SK-N-SH (cell line): ENCODE measurements around the gene PRSS8. TPM values are rescaled to one million over a fixed set of nuclear protein-coding genes. Genes with fewer than 3 reads are reported as not detected.

ENCODE experiments used
- CTCF ChIA-PET: fragments of 300-600, 350-600 bp; formaldehyde crosslinking; extraction: SDS; loops from one replicate; lab custom pipeline; 2021; lab: Yijun Ruan, JAX
- POLR2A ChIA-PET: fragments of 350-600 bp; sonication (Branson Sonifier 250); formaldehyde crosslinking; extraction: SDS; loops from one replicate; lab custom pipeline; 2020; ENCODE audit warnings: antibody characterized with exemption, inconsistent platforms; lab: Yijun Ruan, JAX
- DNase-seq: peaks from one replicate; pipeline ENCODE4 v3.0.0; 2012
- H2AFZ ChIP-seq: fragments of 200-600 bp; sonication (generic); 2 replicates; pipeline ENCODE4 v1.8.1; 2016; ENCODE audit warnings: antibody characterized with exemption, mild to moderate bottlenecking, low read depth
- H3F3A ChIP-seq: fragments of 200-600 bp; sonication (generic); replicated peaks from 2 replicates; pipeline ENCODE3; 2016; ENCODE audit warnings: antibody characterized with exemption, mild to moderate bottlenecking; ENCODE audit not compliant: insufficient read depth
- H3K27ac ChIP-seq, 2 experiments: fragments of 200-500 bp in 1 of 2; fragments of 200-600 bp in 1 of 2; sonication (Bioruptor generic) in 1 of 2; sonication (generic), shearing (Covaris generic) in 1 of 2; 2 replicates each; pipeline versions ENCODE4 v1.5.1 to v1.6.1; 2014 to 2016; ENCODE audit warnings: low read depth in 2 of 2, inconsistent platforms in 1 of 2, low read length in 1 of 2, mild to moderate bottlenecking in 1 of 2, mixed read lengths in 1 of 2
- H3K27me3 ChIP-seq: fragments of 200-600 bp; sonication (generic), shearing (Covaris generic); 2 replicates; pipeline ENCODE4 v1.6.1; 2016; ENCODE audit warnings: mixed run types; ENCODE audit not compliant: insufficient read depth
- H3K36me3 ChIP-seq, 2 experiments: fragments of 200-500 bp in 1 of 2; fragments of 200-600 bp in 1 of 2; sonication (Bioruptor generic) in 1 of 2; sonication (generic) in 1 of 2; replicated peaks in 1 of 2; 2 replicates each; pipeline versions ENCODE3 to v1.5.1; 2014 to 2016; ENCODE audit warnings: low read length in 1 of 2, mild to moderate bottlenecking in 1 of 2; ENCODE audit not compliant: insufficient read depth in 2 of 2, control insufficient read depth in 1 of 2
- H3K4me1 ChIP-seq, 2 experiments: fragments of 200-500 bp in 1 of 2; fragments of 200-600 bp in 1 of 2; sonication (Bioruptor generic) in 1 of 2; sonication (generic), shearing (Covaris generic) in 1 of 2; 2 replicates each; pipeline versions ENCODE4 v1.5.1 to v1.6.1; 2014 to 2016; ENCODE audit warnings: low read depth in 1 of 2, low read length in 1 of 2, mixed run types in 1 of 2; ENCODE audit not compliant: insufficient read depth in 2 of 2, control insufficient read depth in 1 of 2
- H3K4me2 ChIP-seq: fragments of 200-600 bp; sonication (generic), shearing (Covaris generic); 2 replicates; pipeline ENCODE4 v1.6.1; 2017; ENCODE audit warnings: mixed run types
- H3K4me3 ChIP-seq, 2 experiments: fragments of 200-500 bp in 1 of 2; fragments of 200-600 bp in 1 of 2; sonication (Bioruptor generic) in 1 of 2; sonication (generic), shearing (Covaris generic) in 1 of 2; 2 replicates each; pipeline versions ENCODE4 v1.5.1 to v1.8.1; 2014 to 2016; ENCODE audit warnings: low read depth in 2 of 2, inconsistent platforms in 1 of 2, low read length in 1 of 2, mild to moderate bottlenecking in 1 of 2, mixed read lengths in 1 of 2, moderate library complexity in 1 of 2
- H3K79me2 ChIP-seq: fragments of 200-600 bp; sonication (generic); 2 replicates; pipeline ENCODE4 v1.8.1; 2017; ENCODE audit warnings: mild to moderate bottlenecking; ENCODE audit not compliant: insufficient read depth
- H3K9ac ChIP-seq: fragments of 200-600 bp; sonication (generic); 2 replicates; pipeline ENCODE4 v1.6.1; 2017; ENCODE audit warnings: mixed run types
- H3K9me2 ChIP-seq: fragments of 200-600 bp; sonication (generic); 2 replicates; pipeline ENCODE4 v1.6.1; 2017; ENCODE audit warnings: mixed run types
- H3K9me3 ChIP-seq: fragments of 200-600 bp; sonication (generic); 2 replicates; pipeline ENCODE4 v1.6.1; 2017; ENCODE audit warnings: mixed run types, mild to moderate bottlenecking, moderate library complexity
- H4K20me1 ChIP-seq: fragments of 200-600 bp; sonication (generic); 2 replicates; pipeline ENCODE4 v1.6.1; 2017; ENCODE audit warnings: mild to moderate bottlenecking, mixed run types; ENCODE audit not compliant: insufficient read depth
- CHD2 ChIP-seq: fragments of 150-350 bp; IDR thresholded peaks from 2 replicates; pipeline ENCODE4 v1.6.1; 2018; ENCODE audit warnings: low read length; ENCODE audit not compliant: partially characterized antibody
- CTCF ChIP-seq: fragments of 200-600 bp; sonication (generic); IDR thresholded peaks from 2 replicates; pipeline ENCODE4 v1.6.1; 2017; ENCODE audit warnings: antibody characterized with exemption, mild to moderate bottlenecking, moderate library complexity
- ELF1 ChIP-seq: IDR thresholded peaks from 2 replicates; pipeline ENCODE4 v1.4.0; 2012
- EP300 ChIP-seq, 2 experiments: IDR thresholded peaks; 2 replicates each; pipeline versions ENCODE4 v1.4.0 to v1.6.1; 2012; ENCODE audit warnings: borderline replicate concordance in 1 of 2, low read depth in 1 of 2, low read length in 1 of 2
- EZH2phosphoT487 ChIP-seq: fragments of 200-600 bp; sonication (generic); IDR thresholded peaks from 2 replicates; pipeline ENCODE4 v1.6.1; 2017; ENCODE audit warnings: low read depth, mixed run types, mild to moderate bottlenecking, antibody characterized with exemption, moderate library complexity, borderline replicate concordance
- FOSL2 ChIP-seq: IDR thresholded peaks from 2 replicates; pipeline ENCODE4 v1.4.0; 2012; ENCODE audit warnings: low read depth, mild to moderate bottlenecking, moderate library complexity, borderline replicate concordance
- FOXM1 ChIP-seq: IDR thresholded peaks from 2 replicates; pipeline ENCODE4 v1.4.0; 2012; ENCODE audit warnings: low read depth, mild to moderate bottlenecking
- GABPA ChIP-seq: IDR thresholded peaks from 2 replicates; pipeline ENCODE4 v1.4.0; 2012; ENCODE audit warnings: low read depth, mild to moderate bottlenecking
- MEF2A ChIP-seq: IDR thresholded peaks from 2 replicates; pipeline ENCODE4 v1.4.0; 2012; ENCODE audit warnings: low read depth, borderline replicate concordance
- MXI1 ChIP-seq: IDR thresholded peaks from 2 replicates; pipeline ENCODE4 v1.6.1; 2012; ENCODE audit warnings: mild to moderate bottlenecking, low read depth, low read length, improper control_type of control experiment
- PBX3 ChIP-seq: IDR thresholded peaks from 2 replicates; pipeline ENCODE4; 2012
- POLR2AphosphoS5 ChIP-seq: IDR thresholded peaks from 2 replicates; pipeline ENCODE4 v1.6.1; 2012; ENCODE audit warnings: low read depth, low read length
- RAD21 ChIP-seq: IDR thresholded peaks from 2 replicates; pipeline ENCODE4 v1.6.1; 2012; ENCODE audit warnings: mild to moderate bottlenecking, low read length
- TAF1 ChIP-seq: IDR thresholded peaks from 2 replicates; pipeline ENCODE4 v1.6.1; 2012; ENCODE audit warnings: low read depth, mild to moderate bottlenecking, low read length, moderate library complexity, borderline replicate concordance
- TCF12 ChIP-seq: IDR thresholded peaks from 2 replicates; pipeline ENCODE4 v1.4.0; 2012
- USF2 ChIP-seq: fragments of 150-350 bp; IDR thresholded peaks from 2 replicates; pipeline ENCODE4 v1.6.1; 2017; ENCODE audit warnings: antibody characterized with exemption, low read length, low read depth, borderline replicate concordance
- YY1 ChIP-seq: IDR thresholded peaks from 2 replicates; pipeline ENCODE4 v1.4.0; 2012; ENCODE audit warnings: low read depth, mild to moderate bottlenecking
- WGBS: methylation state at CpG from one replicate; pipeline ENCODE4 v1.1.6; 2017; ENCODE audit warnings: low lambda C conversion rate; 5-methylcytosine and 5-hydroxymethylcytosine counted together
- polyA plus RNA-seq, 3 experiments: library from polyadenylated mRNA; depleted of rRNA; stranded (reverse); fragments of >200 nt; gene quantifications; 2 replicates each; pipeline ENCODE4 v1.2.3, GENCODE V29; 2012
- TF ChIP-seq, protein P1 (sequence below): IDR thresholded peaks from 2 replicates; pipeline ENCODE4 v1.6.1; 2012; ENCODE audit warnings: mild to moderate bottlenecking, low read depth, low read length, moderate library complexity
- TF ChIP-seq, protein P2 (sequence below): IDR thresholded peaks from 2 replicates; pipeline ENCODE4 v1.4.0; 2012; ENCODE audit warnings: low read depth, borderline replicate concordance
- TF ChIP-seq, protein P3 (sequence below): IDR thresholded peaks from 2 replicates; pipeline ENCODE4 v1.4.0; 2012; ENCODE audit warnings: low read depth

PRSS8 gene
- polyA plus RNA-seq, 1 of the 3 experiments (the other 2 are of a cell fraction), result 0.07 TPM

DNA sequence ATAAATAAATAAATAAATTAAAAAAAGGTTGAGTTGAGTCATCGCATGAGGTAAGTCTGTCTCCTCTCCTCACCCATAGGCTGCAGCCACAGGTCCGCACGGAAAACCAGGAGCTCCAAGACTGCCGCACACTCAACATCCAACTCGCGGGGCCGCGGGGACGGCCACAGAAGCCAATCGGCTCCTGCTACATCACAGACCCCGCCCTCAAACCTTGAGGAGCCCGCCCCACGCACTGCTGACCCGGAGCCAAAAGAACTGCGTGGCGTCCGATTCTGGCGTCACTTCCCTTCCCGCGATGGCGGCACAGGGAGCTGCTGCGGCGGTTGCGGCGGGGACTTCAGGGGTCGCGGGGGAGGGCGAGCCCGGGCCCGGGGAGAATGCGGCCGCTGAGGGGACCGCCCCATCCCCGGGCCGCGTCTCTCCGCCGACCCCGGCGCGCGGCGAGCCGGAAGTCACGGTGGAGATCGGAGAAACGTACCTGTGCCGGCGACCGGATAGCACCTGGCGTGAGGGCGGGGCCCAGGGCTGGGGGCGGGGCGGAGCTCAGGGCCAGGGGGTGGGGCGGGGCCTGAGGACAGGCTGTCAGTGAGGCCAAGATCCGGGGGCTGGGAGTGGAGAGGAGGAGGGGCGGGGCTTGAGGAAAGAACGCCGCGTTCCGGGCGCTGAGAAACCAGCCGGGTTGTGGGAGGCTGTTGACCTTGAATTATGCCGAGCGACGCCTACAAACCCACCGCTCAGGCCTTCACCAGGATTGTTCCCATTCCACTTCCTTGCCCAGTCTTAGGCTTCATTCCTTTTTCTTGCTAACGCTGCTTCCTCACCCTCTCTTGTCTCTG, 17.9 kb downstream of the PRSS8 start, which contains the start of gene KAT8:
Gene KAT8, plus strand, starts transcription at position 281 of the 839 bp plus-strand sequence. Its CDS starts 18 bp downstream, at position 299.
- Histone ChIP-seq H2AFZ (0 out of 2 replicates have a peak within 1 kb of the TSS, but pooled peaks have one; percentile 48), H3K27ac (peak within 1 kb of the TSS; percentile 74 to 83), H3K9me2 (no peaks in the 10 kb centered on the region), H3K9me3 (no peaks in the 10 kb centered on the region), H3K4me2 (peak within 1 kb of the TSS; percentile 98), H3F3A (peaks cover 17% of the 10 kb centered on the region), H4K20me1 (peaks cover 5% of the 10 kb centered on the region; the same call in 1 of the 2 replicates), H3K4me1 (peaks cover 6 to 8% of the 10 kb centered on the region in 2 experiments; a peak in 2 of 4 replicates), H3K36me3 (peaks cover 27 to 35% of the 10 kb centered on the region in 2 experiments), H3K27me3 (no peaks in the 10 kb centered on the region), H3K79me2 (peaks cover 40% of the 10 kb centered on the region), H3K9ac (peak within 1 kb of the TSS; percentile 87), H3K4me3 (peak within 1 kb of the TSS; percentile 61 to 95)
- ChIA-PET POLR2A (interaction anchor here (0.6 to 2.9 kb wide), 23 partner anchors 9 to 596 kb away, joined by 3 to 43 read pairs (median 5); partner anchors contain the start of genes BCKDK, FUS, PRSS8 and STX4), CTCF (interaction anchor here (0.8 to 3.9 kb wide), 5 partner anchors 14 to 326 kb away, joined by 3 to 28 read pairs (median 3); no protein-coding TSS in a partner anchor)
- peak; percentile 98 for DNase-seq
- WGBS, result 2% methylated on average over 53 of the region's 68 CpGs
- TF ChIP-seq, protein P1, sequence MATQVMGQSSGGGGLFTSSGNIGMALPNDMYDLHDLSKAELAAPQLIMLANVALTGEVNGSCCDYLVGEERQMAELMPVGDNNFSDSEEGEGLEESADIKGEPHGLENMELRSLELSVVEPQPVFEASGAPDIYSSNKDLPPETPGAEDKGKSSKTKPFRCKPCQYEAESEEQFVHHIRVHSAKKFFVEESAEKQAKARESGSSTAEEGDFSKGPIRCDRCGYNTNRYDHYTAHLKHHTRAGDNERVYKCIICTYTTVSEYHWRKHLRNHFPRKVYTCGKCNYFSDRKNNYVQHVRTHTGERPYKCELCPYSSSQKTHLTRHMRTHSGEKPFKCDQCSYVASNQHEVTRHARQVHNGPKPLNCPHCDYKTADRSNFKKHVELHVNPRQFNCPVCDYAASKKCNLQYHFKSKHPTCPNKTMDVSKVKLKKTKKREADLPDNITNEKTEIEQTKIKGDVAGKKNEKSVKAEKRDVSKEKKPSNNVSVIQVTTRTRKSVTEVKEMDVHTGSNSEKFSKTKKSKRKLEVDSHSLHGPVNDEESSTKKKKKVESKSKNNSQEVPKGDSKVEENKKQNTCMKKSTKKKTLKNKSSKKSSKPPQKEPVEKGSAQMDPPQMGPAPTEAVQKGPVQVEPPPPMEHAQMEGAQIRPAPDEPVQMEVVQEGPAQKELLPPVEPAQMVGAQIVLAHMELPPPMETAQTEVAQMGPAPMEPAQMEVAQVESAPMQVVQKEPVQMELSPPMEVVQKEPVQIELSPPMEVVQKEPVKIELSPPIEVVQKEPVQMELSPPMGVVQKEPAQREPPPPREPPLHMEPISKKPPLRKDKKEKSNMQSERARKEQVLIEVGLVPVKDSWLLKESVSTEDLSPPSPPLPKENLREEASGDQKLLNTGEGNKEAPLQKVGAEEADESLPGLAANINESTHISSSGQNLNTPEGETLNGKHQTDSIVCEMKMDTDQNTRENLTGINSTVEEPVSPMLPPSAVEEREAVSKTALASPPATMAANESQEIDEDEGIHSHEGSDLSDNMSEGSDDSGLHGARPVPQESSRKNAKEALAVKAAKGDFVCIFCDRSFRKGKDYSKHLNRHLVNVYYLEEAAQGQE, result no peak
- TF ChIP-seq GABPA (peak; percentile 97), MXI1 (peak; percentile 70; the same call in 1 of the 2 replicates), ELF1 (peak; percentile 45; the same call in 1 of the 2 replicates), FOSL2 (no peak), USF2 (no peak), PBX3 (peak; percentile 61), EZH2phosphoT487 (no peak), YY1 (peak; percentile 94), POLR2AphosphoS5 (peak; percentile 95), FOXM1 (no peak; the same call in 1 of the 2 replicates), CTCF (no peak), TAF1 (peak; percentile 87), EP300 (IDR thresholded peaks at IDR 0.05; ENCODE audit: borderline replicate concordance in 1 of 2, low read depth in 1 of 2, low read length in 1 of 2) (no peak), CHD2 (peak; percentile 87), RAD21 (peak; percentile 12; the same call in 1 of the 2 replicates), MEF2A (no peak), TCF12 (no peak)
- TF ChIP-seq, protein P2, sequence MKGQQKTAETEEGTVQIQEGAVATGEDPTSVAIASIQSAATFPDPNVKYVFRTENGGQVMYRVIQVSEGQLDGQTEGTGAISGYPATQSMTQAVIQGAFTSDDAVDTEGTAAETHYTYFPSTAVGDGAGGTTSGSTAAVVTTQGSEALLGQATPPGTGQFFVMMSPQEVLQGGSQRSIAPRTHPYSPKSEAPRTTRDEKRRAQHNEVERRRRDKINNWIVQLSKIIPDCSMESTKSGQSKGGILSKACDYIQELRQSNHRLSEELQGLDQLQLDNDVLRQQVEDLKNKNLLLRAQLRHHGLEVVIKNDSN, result no peak
- TF ChIP-seq, protein P3, sequence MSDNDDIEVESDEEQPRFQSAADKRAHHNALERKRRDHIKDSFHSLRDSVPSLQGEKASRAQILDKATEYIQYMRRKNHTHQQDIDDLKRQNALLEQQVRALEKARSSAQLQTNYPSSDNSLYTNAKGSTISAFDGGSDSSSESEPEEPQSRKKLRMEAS, result peak; percentile 28; the same call in 1 of the 2 replicates
